Peyer's patch (tissue), 4 donors: ENCODE results near the gene BGN. TPM values are rescaled to one million over a fixed set of nuclear protein-coding genes. Genes with fewer than 3 reads are reported as not detected.

Experiments used
- DNase-seq, 3 donors: peaks; one replicate each; pipeline ENCODE4 v3.0.0-alpha.2; 2017 to 2019
- H3K27ac ChIP-seq, 4 donors: fragments of 200-600 bp; sonication (generic); one replicate each; pipeline ENCODE4 v1.5.1; 2016 to 2019
- H3K27me3 ChIP-seq, 2 donors: fragments of 200-600 bp; sonication (generic); one replicate each; pipeline ENCODE4 v1.5.1; 2019
- H3K36me3 ChIP-seq, 3 donors: fragments of 200-600 bp; sonication (generic); one replicate each; pipeline ENCODE4 v1.5.1; 2016 to 2019
- H3K4me1 ChIP-seq, 4 donors: fragments of 200-600 bp; sonication (generic); one replicate each; pipeline ENCODE4 v1.5.1; 2016 to 2019
- H3K4me3 ChIP-seq, 4 donors: fragments of 200-600 bp; sonication (generic); 1 replicate in 3 of 4; 2 replicates in 1 of 4; pipeline ENCODE4 v1.5.1; 2016 to 2019; ENCODE audit warnings: mild to moderate bottlenecking in 1 of 4
- H3K9me3 ChIP-seq, 4 donors: fragments of 200-600 bp; sonication (generic); one replicate each; pipeline ENCODE4 v1.5.1; 2016 to 2019; ENCODE audit warnings: mild to moderate bottlenecking in 1 of 4
- CTCF ChIP-seq, 6 experiments: fragments of 450-650 bp in 4 of 6; fragments of 200-600 bp in 2 of 6; sonication (generic) in 1 of 6; IDR thresholded peaks; one replicate each; pipeline ENCODE4 v1.5.1; 2017 to 2019; ENCODE audit warnings: antibody characterized with exemption in 6 of 6, mild to moderate bottlenecking in 3 of 6, moderate library complexity in 1 of 6
- POLR2A ChIP-seq, 2 donors: fragments of 450-650 bp; IDR thresholded peaks; one replicate each; pipeline ENCODE4 v1.5.1; 2017; ENCODE audit warnings: antibody characterized with exemption in 2 of 2, mild to moderate bottlenecking in 2 of 2, moderate library complexity in 2 of 2
- total RNA-seq, 4 donors: library from RNA; depleted of rRNA; stranded (reverse); fragments of >200 nt; gene quantifications; one replicate each; pipeline ENCODE4 v1.1.0, GENCODE V29; 2016

BGN gene
- total RNA-seq, 4 donors from 2014 or later = 2.5 to 28.9 (median 11.7) TPM

GRCh38 chrX:153502796-153503195, 8.0 kb downstream of the BGN start:
- no peak overlapping the region for H3K27ac ChIP-seq
- TF ChIP-seq POLR2A (IDR thresholded peaks at IDR 0.05) = no peak
- no peak for TF ChIP-seq CTCF (IDR thresholded peaks at IDR 0.05)
- DNase-seq = no peak
- H3K9me3 ChIP-seq = no peaks in the 10 kb centered on the region
- peaks cover 0 to 3% (median 0%) of the 10 kb centered on the region in 4 donors for H3K4me1 ChIP-seq
- H3K27me3 ChIP-seq = no peaks in the 10 kb centered on the region
- H3K4me3 ChIP-seq = no peak overlapping the region
- no peaks in the 10 kb centered on the region for H3K36me3 ChIP-seq

GRCh38 chrX:153504445-153505016, 9.8 kb downstream of the BGN start:
- Histone ChIP-seq H3K4me3 (no peak overlapping the region), H3K36me3 (no peaks in the 10 kb centered on the region), H3K4me1 (peaks cover 0 to 4% (median 0%) of the 10 kb centered on the region in 4 donors), H3K27me3 (no peaks in the 10 kb centered on the region), H3K9me3 (no peaks in the 10 kb centered on the region), H3K27ac (no peak overlapping the region)
- no peak for DNase-seq
- TF ChIP-seq POLR2A (IDR thresholded peaks at IDR 0.05) (no peak), CTCF (IDR thresholded peaks at IDR 0.05) (no peak)

GRCh38 chrX:153505361-153505760, 10.6 kb downstream of the BGN start:
- Histone ChIP-seq H3K27ac (no peak overlapping the region), H3K36me3 (no peaks in the 10 kb centered on the region), H3K4me3 (no peak overlapping the region), H3K4me1 (peaks cover 0 to 4% (median 0%) of the 10 kb centered on the region in 4 donors), H3K9me3 (no peaks in the 10 kb centered on the region), H3K27me3 (no peaks in the 10 kb centered on the region)
- TF ChIP-seq POLR2A (IDR thresholded peaks at IDR 0.05) (no peak), CTCF (IDR thresholded peaks at IDR 0.05) (no peak)
- no peak for DNase-seq

GRCh38 chrX:153507484-153508178, 12.9 kb downstream of the BGN start:
- Histone ChIP-seq H3K27ac (no peak overlapping the region), H3K27me3 (no peaks in the 10 kb centered on the region), H3K9me3 (no peaks in the 10 kb centered on the region), H3K4me3 (no peak overlapping the region), H3K36me3 (no peaks in the 10 kb centered on the region), H3K4me1 (peaks cover 0 to 4% (median 0%) of the 10 kb centered on the region in 4 donors)
- TF ChIP-seq CTCF (IDR thresholded peaks at IDR 0.05) = peak; percentile 66 to 83 (median 77)
- no peak for TF ChIP-seq POLR2A (IDR thresholded peaks at IDR 0.05)
- peak; percentile 78 to 91 (median 80) for DNase-seq

GRCh38 chrX:153509592-153509991, 14.8 kb downstream of the BGN start:
- no peaks in the 10 kb centered on the region for H3K36me3 ChIP-seq
- H3K9me3 ChIP-seq = no peaks in the 10 kb centered on the region
- no peak for TF ChIP-seq POLR2A (IDR thresholded peaks at IDR 0.05)
- no peak for TF ChIP-seq CTCF (IDR thresholded peaks at IDR 0.05)
- no peak for DNase-seq
- H3K27me3 ChIP-seq = no peaks in the 10 kb centered on the region
- H3K4me1 ChIP-seq = peaks cover 0 to 4% (median 0%) of the 10 kb centered on the region in 4 donors
- no peak overlapping the region for H3K4me3 ChIP-seq
- no peak overlapping the region for H3K27ac ChIP-seq
